ENCODE measurements around the gene YWHAE. TPM values are rescaled to one million over a fixed set of nuclear protein-coding genes. Genes with fewer than 3 reads are reported as not detected.
A peak's percentile ranks its signal among the peaks of the same experiment; 100 is the strongest.

Gene YWHAE
- total and polyA plus RNA-seq, 2 of the 4 experiments (the other 2 are of a cell fraction), result 358 to 774 TPM

- H4K5ac ChIP-seq (ENCODE audit: low read depth, low read length), result no peak overlapping the region
- BruUV-seq (replicated peaks), result no TSS peak
- no peak overlapping the region for H3K56ac ChIP-seq (ENCODE audit: extremely low read depth, insufficient read depth, low read length)
- peaks cover 0 to 50% of the 10 kb centered on the region in 2 experiments; a peak in 3 of 4 replicates for H3K79me1 ChIP-seq (ENCODE audit: low read depth in 1 of 2, low read length in 2 of 2)
- no peak overlapping the region for H3K18ac ChIP-seq (ENCODE audit: low read depth, low read length)
- H3K27ac ChIP-seq (ENCODE audit: insufficient read depth, low read length), result no peak overlapping the region
- DNase-seq (no peak), ATAC-seq (ENCODE audit: low read depth) (no peak)
- no peak overlapping the region for H3K4ac ChIP-seq (ENCODE audit: low read depth, low read length)
- H3K27me3 ChIP-seq (ENCODE audit: control insufficient read depth, insufficient read depth, low read length), result no peaks in the 10 kb centered on the region
- H2AK5ac ChIP-seq (ENCODE audit: low read depth, low read length), result no peak overlapping the region
- in situ Hi-C loops (cut with MboI; ENCODE audit: low sequenced_read_pairs) (no loop called here), dilution Hi-C loops (cut with HindIII; ENCODE audit: low sequenced_read_pairs, unreplicated experiment) (no loop called here), intact Hi-C loops (cut with micrococcal nuclease) (no loop called here)
- no peak overlapping the region for H2BK20ac ChIP-seq (ENCODE audit: low read depth, low read length)
- POLR2A ChIA-PET (ENCODE audit: unreplicated experiment), result interaction anchor here (0.5 kb wide), 1 partner anchor 58 kb away, joined by 3 read pairs; no protein-coding TSS in a partner anchor
- no peak overlapping the region for H4K91ac ChIP-seq (ENCODE audit: insufficient read depth, low read depth, low read length)
- H3K23ac ChIP-seq (ENCODE audit: low read depth, low read length), result no peak overlapping the region
- H3K4me2 ChIP-seq (ENCODE audit: low read depth, low read length), result no peak overlapping the region
- peaks cover 94% of the 10 kb centered on the region for H4K20me1 ChIP-seq (ENCODE audit: insufficient read depth, low read length)
- H2BK15ac ChIP-seq (ENCODE audit: low read depth, low read length), result no peak overlapping the region
- TF ChIP-seq MAFK (IDR thresholded peaks at IDR 0.05; ENCODE audit: low read depth, low read length) (no peak), SMC3 (IDR thresholded peaks at IDR 0.05; ENCODE audit: low read depth, low read length) (no peak), MXI1 (IDR thresholded peaks at IDR 0.05; ENCODE audit: borderline replicate concordance, low read depth, low read length) (no peak), FOS (IDR thresholded peaks at IDR 0.05; ENCODE audit: low read depth, low read length) (no peak), RFX5 (IDR thresholded peaks at IDR 0.05; ENCODE audit: low read depth, low read length) (no peak)
- peak overlapping the region; percentile 52 for H2AK9ac ChIP-seq (replicated peaks; ENCODE audit: low read depth, low read length, poor library complexity)
- peaks cover 16% of the 10 kb centered on the region for H3K36me3 ChIP-seq (ENCODE audit: control insufficient read depth, insufficient read depth, low read length)
- no CpG with 5 or more reads among the region's 5 CpGs for WGBS, 2 experiments (ENCODE audit: extremely low coverage in 2 of 2, insufficient read length in 1 of 2)
- no peak overlapping the region for H3K9ac ChIP-seq (ENCODE audit: low read depth, low read length)
- no peaks in the 10 kb centered on the region for H3K9me3 ChIP-seq (ENCODE audit: control insufficient read depth, insufficient read depth, low read length)
- no peak overlapping the region for H2AFZ ChIP-seq (replicated peaks; ENCODE audit: low read length, poor library complexity)
- H3K4me3 ChIP-seq (ENCODE audit: insufficient read depth, low read depth, low read length), result no peak overlapping the region
- H3K4me1 ChIP-seq (ENCODE audit: control insufficient read depth, insufficient read depth, low read length), result peaks cover 3% of the 10 kb centered on the region; the same call in 1 of the 2 replicates
- CTCF ChIA-PET, result no interaction called here
- H2BK5ac ChIP-seq (ENCODE audit: low read depth, low read length, poor library complexity, severe bottlenecking), result no peak overlapping the region
- H3K9me1 ChIP-seq (ENCODE audit: insufficient read depth, low read length), result peaks cover 24% of the 10 kb centered on the region
- no peak overlapping the region for H3K14ac ChIP-seq (replicated peaks; ENCODE audit: low read depth, low read length)
- H4K8ac ChIP-seq (ENCODE audit: low read depth in 2 of 2, low read length in 2 of 2), result no peak overlapping the region
- H2BK120ac ChIP-seq (ENCODE audit: low read depth, low read length), result no peak overlapping the region
Observed at GRCh38 chr17:1449412-1449967, 49.5 kb upstream of the YWHAE start.
